Stimulated activated CD8-positive, alpha-beta memory T cell treated with anti-CD3 and anti-CD28 coated beads, Interleukin-15, amount 100 ng/mL, for 1 hour (primary cell): ENCODE data around the gene FOXD2.
"Not testable (repeated sequence)": the region's sequence is repeated elsewhere in the genome, so short reads cannot be mapped to it uniquely, and the experiment has no call there.

Experiments
- DNase-seq: peaks from one replicate; pipeline ENCODE4 v3.0.0-alpha.2; 2020; ENCODE audit warnings: low read depth

The FOXD2 gene

DNA sequence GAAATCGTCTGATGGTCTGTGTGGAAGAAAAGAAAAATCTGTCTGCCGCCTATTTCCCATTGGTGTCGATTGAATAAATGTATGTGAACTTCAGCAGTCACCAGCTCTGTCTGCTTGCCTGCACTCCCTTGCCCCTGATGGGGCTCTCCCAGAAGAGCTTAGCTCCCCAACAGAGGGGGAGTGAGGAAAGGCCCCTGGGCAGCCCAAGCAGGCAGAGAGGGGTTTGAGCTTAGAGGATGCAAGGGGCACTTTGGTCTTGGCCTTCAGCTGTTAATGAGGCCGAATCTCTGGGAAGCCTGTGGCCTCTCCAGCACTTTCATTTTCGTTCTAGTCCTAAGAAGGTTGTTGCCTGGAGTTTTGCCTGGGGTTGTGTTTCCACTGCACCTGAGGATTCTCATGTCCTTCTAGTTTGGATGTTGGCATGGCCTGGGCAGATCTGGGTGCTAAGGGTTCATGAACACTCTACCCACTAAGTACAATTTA is 2.8 kb downstream of the FOXD2 start:
- no peak for DNase-seq

GRCh38 chr1:47441450-47442106 is 3.7 kb downstream of the FOXD2 start:
- no peak for DNase-seq

GRCh38 chr1:47442202-47442601 is 4.4 kb downstream of the FOXD2 start:
- no peak for DNase-seq

- no peak for DNase-seq
These were observed 5.1 kb downstream of the FOXD2 start for GRCh38 chr1:47442842-47443529.

GRCh38 chr1:47443530-47444296 is 5.9 kb downstream of the FOXD2 start:
- DNase-seq: no peak

- DNase-seq: no peak
These were observed 6.4 kb downstream of the FOXD2 start for GRCh38 chr1:47444297-47444561.

GRCh38 chr1:47444562-47445465 is 7.0 kb downstream of the FOXD2 start:
- DNase-seq: no peak

DNA sequence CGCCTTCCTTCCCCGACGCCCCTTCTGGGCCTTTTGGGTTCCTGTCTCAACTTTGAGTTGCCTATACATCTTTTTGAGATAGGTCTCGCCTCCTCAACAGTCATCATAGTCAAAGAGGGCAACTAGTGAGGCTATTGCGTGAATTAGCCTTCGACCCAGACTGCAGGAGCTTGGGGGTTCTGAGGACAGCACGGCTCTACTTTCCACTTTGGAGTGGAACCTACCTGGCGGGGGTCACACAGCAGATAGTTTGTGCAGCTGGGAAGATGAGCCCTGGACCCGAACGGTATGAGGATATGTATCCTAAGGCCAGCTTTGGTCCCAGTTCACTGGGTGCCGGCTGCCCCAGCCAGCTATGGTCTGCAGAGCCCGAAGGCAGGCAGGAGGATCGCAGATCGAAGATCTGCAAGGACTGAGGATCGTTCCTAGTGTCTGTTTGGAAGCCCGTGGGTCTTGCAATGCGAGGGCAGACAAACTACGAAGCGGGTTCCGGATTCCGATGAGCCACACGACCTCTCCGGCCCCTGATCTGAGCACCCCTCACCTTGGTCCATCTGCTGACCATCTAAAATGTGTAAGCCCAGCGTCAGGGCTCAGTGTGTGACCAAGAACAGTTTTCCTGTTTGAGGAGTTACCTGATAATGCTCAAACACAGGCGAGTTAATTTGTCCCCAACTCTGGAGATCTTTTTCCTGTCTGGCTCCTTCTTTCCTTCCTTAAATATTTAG is 8.1 kb downstream of the FOXD2 start:
- DNase-seq: no peak

GRCh38 chr1:47448462-47449222 is 10.8 kb downstream of the FOXD2 start:
- DNase-seq: no peak

DNA sequence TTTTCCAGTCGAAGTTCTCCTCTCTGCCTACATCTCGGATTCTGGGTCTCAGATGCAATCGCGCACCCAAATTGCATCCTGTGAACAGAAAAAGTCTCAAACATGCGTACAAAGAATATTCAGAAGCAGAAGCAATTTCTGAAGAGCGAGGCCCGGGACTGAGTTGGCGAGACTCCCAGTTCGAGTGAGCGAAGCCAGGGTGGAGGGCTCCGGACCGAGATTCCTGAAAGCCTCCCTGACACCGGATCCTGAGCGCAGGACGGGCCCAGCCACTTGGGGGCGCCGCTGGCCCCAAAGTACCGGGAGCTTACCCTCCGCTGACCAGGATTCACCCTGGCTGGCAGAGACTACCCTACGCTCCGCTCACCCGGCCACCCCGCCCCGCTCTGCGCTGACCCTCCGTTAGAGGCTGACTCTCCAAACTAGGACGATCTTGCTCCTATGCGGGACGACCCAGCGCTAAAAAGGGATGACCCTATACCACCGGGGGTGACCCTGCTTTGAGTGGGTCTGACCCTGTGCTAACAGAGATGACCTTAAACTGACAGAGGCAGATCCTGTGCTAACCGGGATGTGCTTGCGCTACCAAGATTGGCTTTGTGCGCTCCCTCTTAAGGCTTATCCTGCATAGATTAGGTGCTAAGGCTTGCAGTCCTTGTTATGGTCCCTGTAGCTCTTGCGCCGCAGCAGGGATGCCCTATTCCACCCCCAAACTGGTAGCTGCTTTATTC is 12.1 kb downstream of the FOXD2 start:
- no peak for DNase-seq

DNA sequence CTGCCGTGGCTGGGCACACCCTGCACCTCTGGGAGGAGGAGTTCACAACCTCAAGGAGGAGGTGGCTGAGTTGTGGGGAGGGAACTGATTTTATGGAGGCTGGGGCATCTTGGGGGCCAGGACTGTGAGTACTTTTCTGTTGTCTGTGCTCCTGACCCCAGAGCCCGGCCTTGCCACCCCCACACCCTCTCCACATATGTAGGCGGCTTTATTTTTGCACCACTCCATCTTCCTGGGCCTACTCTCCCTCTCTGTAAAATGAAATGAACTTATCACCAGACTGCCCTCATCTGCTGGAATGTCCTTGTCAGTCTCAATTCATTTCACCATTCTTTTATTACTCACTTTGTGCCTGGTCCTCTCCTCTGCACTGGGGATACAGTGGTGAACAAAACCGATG is 12.8 kb downstream of the FOXD2 start:
- no peak for DNase-seq

GRCh38 chr1:47452426-47452825 is 14.6 kb downstream of the FOXD2 start:
- DNase-seq: no peak

DNA sequence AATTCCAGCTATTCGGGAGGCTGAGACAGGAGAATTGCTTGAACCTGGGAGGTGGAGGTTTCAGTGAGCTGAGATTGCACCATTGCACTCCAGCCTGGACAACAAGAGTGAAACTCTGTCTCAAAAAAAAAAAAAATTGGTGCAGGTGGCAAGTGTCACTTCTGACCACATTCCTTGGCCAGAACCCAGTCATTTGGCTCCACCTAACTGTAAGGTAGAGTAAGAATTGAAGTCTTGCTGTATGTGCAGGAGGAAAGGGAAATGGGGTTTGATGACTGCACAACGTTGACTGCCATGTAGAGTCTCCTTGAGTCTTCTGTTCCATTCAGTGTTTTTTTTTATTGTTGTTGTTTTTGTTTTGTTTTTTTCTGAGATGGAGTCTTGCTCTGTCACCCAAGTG is 16.1 kb downstream of the FOXD2 start:
- DNase-seq: not testable (repeated sequence)

DNA sequence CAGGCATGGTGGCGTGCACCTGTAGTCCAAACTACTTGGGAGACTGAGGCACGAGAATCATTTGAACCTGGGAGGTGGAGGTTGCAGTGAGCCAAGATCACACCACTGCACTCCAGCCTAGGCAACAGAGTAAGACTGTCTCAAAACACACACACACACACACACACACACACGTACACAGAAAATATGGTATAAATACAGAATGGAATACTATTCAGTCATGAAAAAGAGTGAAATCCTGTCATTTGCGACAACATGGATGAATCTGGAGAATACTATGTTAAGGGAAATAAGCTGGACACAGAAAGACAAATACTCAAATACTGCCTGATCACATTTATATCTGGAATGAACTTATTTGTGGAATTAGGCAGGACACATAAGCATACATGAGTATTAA is 18.4 kb downstream of the FOXD2 start:
- DNase-seq: no peak

GRCh38 chr1:47457547-47457946 is 19.7 kb downstream of the FOXD2 start:
- not testable (repeated sequence) for DNase-seq

DNA sequence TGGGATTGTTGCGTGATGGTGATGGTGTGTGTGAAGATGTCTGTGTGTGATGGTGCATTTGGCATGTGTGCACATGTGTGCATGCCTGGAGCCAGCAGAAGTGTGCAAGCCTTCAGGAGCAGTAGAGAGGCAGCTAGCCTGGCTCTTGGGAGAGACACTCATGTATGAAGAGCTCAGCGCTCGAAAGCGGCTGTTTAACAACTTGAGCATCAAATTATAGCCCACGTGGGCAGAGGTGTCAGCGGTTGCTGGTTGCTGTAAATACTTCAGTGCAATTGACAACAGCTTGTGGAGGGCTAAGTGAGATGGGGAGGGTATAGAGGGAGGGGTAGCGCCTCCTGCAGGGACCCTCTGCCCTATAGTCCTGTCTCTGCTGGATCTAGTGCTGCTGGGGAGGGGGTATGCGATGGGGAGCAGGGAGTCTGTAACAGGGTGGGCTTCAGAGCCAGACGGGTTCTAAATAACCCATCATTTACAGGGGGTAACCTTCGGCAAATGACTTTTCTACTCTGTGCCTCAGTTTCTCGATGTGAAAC is 21.5 kb downstream of the FOXD2 start:
- DNase-seq: no peak

GRCh38 chr1:47460040-47460439 is 22.2 kb downstream of the FOXD2 start:
- no peak for DNase-seq

- DNase-seq: no peak
These were observed 22.6 kb downstream of the FOXD2 start for GRCh38 chr1:47460456-47460855.

DNA sequence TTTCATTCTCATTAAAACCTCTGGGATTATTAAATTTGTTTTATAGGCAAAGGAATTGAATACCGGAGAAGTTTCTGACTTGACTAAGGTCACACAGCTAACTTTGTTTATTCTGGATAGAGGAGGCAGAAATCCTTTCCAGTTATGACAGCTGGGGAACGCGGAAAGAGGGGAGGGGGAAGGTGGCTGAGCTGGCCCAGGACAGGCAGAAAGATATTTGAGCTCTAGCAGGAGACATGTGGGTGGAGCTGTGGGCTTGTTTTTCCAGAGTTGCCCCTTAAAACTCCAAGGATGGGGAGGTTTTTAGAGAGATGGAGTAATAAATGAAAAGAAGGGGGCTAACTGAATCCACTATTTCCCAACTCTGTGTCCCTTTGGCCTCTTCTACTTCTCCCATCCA is 27.8 kb downstream of the FOXD2 start:
- DNase-seq: no peak
